ENCODE results near the gene RCN2. TPM values are rescaled to one million over a fixed set of nuclear protein-coding genes. Genes with fewer than 3 reads are reported as not detected.

Gene RCN2
- total RNA-seq, 1 experiment from 2014 or later: 46.1 TPM

DNA sequence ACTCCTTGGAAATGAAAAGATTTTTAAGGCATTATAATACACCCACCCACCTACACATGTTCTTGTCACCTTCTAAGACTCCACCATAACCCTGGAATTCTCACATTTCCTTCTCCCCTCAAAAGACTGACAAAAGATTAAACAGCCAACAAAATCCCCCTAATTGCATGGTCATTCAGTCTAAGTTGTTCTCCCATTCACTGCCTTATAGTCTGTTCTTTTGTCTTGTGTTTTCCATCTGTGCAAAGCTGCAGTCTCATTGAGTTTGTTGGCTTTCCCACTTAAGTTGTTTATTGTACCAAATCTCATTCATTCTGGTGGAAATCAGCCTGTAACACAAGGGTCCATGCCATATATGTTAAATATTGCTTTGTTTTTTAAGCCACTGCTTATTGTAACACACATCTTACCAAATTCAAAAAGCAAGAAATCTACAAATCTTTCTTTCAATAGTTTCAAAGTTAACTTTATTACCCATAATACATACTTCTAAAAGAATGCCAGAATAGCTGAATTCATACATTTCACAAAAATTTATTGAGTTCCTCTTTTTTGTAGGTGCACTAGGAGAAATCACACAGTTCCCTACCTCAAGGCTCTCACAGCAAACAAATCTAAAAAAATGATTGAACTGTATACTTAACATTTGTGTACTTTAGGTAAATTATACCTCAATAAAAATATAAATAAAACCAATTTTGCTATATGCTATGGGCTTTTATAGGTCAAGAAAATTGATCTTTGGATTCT, 2.4 kb upstream of the RCN2 start:
- Histone ChIP-seq H3F3A (ENCODE audit: insufficient read depth, low read depth) (no peaks in the 10 kb centered on the region), H2AFZ (no peak overlapping the region), H3K27ac (no peak overlapping the region), H3K27me3 (ENCODE audit: insufficient read depth, low read depth) (no peaks in the 10 kb centered on the region), H3K79me2 (ENCODE audit: low read depth) (peaks cover 12% of the 10 kb centered on the region), H3K4me3 (no peak overlapping the region), H3K9me3 (ENCODE audit: insufficient read depth, low read depth) (no peaks in the 10 kb centered on the region), H3K36me3 (ENCODE audit: low read depth) (no peaks in the 10 kb centered on the region), H3K4me2 (no peak overlapping the region), H3K4me1 (replicated peaks; ENCODE audit: insufficient read depth) (peaks cover 18% of the 10 kb centered on the region), H4K20me1 (ENCODE audit: insufficient read depth) (no peaks in the 10 kb centered on the region), H3K9me2 (ENCODE audit: insufficient read depth) (no peaks in the 10 kb centered on the region; the same call in 1 of the 2 replicates)
- intact Hi-C loops (cut with micrococcal nuclease; ENCODE audit: unreplicated experiment): no loop called here
- TF ChIP-seq, protein P1, sequence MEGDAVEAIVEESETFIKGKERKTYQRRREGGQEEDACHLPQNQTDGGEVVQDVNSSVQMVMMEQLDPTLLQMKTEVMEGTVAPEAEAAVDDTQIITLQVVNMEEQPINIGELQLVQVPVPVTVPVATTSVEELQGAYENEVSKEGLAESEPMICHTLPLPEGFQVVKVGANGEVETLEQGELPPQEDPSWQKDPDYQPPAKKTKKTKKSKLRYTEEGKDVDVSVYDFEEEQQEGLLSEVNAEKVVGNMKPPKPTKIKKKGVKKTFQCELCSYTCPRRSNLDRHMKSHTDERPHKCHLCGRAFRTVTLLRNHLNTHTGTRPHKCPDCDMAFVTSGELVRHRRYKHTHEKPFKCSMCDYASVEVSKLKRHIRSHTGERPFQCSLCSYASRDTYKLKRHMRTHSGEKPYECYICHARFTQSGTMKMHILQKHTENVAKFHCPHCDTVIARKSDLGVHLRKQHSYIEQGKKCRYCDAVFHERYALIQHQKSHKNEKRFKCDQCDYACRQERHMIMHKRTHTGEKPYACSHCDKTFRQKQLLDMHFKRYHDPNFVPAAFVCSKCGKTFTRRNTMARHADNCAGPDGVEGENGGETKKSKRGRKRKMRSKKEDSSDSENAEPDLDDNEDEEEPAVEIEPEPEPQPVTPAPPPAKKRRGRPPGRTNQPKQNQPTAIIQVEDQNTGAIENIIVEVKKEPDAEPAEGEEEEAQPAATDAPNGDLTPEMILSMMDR (conservative IDR thresholded peaks at IDR 0.05): no peak
- TF ChIP-seq EZH2 (IDR thresholded peaks at IDR 0.05; ENCODE audit: low read depth): no peak
- DNase-seq: no peak
- BruUV-seq (replicated peaks): no TSS peak
- ChIA-PET CTCF (no interaction called here), POLR2A (ENCODE audit: unreplicated experiment) (no interaction called here)

DNA sequence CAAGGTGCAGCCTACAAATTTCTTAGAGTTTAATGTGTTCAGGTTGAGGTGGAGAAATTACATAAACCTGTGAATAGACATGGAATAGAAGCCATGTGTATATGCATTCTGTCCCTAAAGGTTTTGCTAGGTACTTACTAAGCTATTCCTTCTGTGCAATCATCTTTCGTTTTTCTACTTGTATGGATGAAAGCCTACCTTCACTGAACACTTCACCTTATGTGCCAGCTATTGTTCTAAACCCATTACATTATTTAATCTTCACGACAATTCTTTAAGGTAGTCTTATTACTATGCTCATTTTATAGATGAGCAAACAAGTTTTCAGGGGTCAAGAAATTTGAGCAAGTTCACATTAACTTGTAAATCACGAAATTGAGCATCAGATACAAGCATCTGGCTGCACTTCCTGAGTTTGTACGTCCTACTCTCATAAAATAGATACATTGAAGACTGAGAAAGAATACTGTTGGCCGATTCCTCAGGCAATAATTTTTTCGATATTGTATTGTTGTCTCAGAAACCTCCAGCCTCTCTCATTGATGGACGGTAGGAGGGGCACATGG, 635 bp upstream of the RCN2 start:
- H3K9me2 ChIP-seq (ENCODE audit: insufficient read depth): no peaks in the 10 kb centered on the region; the same call in 1 of the 2 replicates
- no peaks in the 10 kb centered on the region for H3K36me3 ChIP-seq (ENCODE audit: low read depth)
- ChIA-PET CTCF (no interaction called here), POLR2A (ENCODE audit: unreplicated experiment) (interaction anchor here (0.6 to 0.7 kb wide), 4 partner anchors 30 to 588 kb away, joined by 3 to 4 read pairs (median 4); no protein-coding TSS in a partner anchor)
- H2AFZ ChIP-seq: peak overlapping the region; percentile 99
- TSS peak; percentile 97 for BruUV-seq (replicated peaks)
- H3K27ac ChIP-seq: no peak overlapping the region
- H3K4me2 ChIP-seq: peak overlapping the region; percentile 94
- no peaks in the 10 kb centered on the region for H3K27me3 ChIP-seq (ENCODE audit: insufficient read depth, low read depth)
- H3K4me1 ChIP-seq (replicated peaks; ENCODE audit: insufficient read depth): peaks cover 18% of the 10 kb centered on the region
- peak overlapping the region; percentile 62 for H3K4me3 ChIP-seq
- intact Hi-C loops (cut with micrococcal nuclease; ENCODE audit: unreplicated experiment): no loop called here
- TF ChIP-seq EZH2 (IDR thresholded peaks at IDR 0.05; ENCODE audit: low read depth): no peak
- TF ChIP-seq, protein P1 (conservative IDR thresholded peaks at IDR 0.05): no peak
- H4K20me1 ChIP-seq (ENCODE audit: insufficient read depth): no peaks in the 10 kb centered on the region
- no peaks in the 10 kb centered on the region for H3F3A ChIP-seq (ENCODE audit: insufficient read depth, low read depth)
- H3K79me2 ChIP-seq (ENCODE audit: low read depth): peaks cover 12% of the 10 kb centered on the region
- DNase-seq: peak in 1 of 2 experiments; percentile 36
- no peaks in the 10 kb centered on the region for H3K9me3 ChIP-seq (ENCODE audit: insufficient read depth, low read depth)

DNA sequence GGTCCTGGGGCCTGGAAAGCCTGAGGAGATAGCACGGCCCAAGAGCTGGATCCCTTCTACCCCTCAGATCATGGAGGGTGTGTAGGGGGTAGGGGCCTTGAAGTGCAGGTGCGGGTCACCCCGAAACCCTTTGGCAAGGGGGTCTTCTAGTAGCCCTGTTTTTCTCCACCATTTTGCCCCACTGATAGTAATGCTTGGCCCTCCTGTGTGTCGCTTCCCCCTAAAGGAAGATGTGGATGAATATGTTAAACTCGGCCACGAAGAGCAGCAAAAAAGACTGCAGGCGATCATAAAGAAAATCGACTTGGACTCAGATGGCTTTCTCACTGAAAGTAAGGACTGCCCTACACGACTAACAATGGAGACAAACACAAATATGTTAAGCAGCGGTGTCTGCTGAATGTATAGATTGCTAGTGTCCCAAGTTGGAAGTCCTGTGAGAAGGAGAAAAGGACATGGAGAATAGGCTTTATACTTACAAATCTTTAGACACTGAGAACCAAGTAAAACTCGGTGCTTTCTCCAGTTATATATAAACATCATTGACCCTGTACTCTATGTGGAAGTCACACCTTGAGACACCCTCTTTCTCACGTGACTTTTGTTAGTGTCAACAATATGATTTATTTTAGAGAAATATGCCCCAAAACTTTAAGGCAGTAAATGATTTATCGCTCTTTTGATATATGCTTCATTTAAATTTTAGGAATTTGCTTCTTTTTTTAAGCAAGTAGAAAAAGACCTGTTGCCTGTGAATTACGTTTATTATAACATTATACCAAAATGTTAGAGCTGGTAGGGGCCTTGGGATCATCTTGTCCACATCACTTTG, 802 bp downstream of the RCN2 start:
- CTCF ChIA-PET: interaction anchor here (0.6 kb wide), 1 partner anchor 1367 kb away, joined by 3 read pairs; no protein-coding TSS in a partner anchor
- POLR2A ChIA-PET (ENCODE audit: unreplicated experiment): no interaction called here
- H3K27me3 ChIP-seq (ENCODE audit: insufficient read depth, low read depth): no peaks in the 10 kb centered on the region
- H3F3A ChIP-seq (ENCODE audit: insufficient read depth, low read depth): no peaks in the 10 kb centered on the region; the same call in 1 of the 2 replicates
- H3K4me2 ChIP-seq: peak overlapping the region; percentile 82
- H3K36me3 ChIP-seq (ENCODE audit: low read depth): peaks cover 8% of the 10 kb centered on the region; the same call in 1 of the 2 replicates
- no peaks in the 10 kb centered on the region for H4K20me1 ChIP-seq (ENCODE audit: insufficient read depth)
- H3K4me1 ChIP-seq (replicated peaks; ENCODE audit: insufficient read depth): peaks cover 18% of the 10 kb centered on the region
- H3K9me3 ChIP-seq (ENCODE audit: insufficient read depth, low read depth): no peaks in the 10 kb centered on the region
- TF ChIP-seq EZH2 (IDR thresholded peaks at IDR 0.05; ENCODE audit: low read depth): no peak
- TF ChIP-seq, protein P1 (conservative IDR thresholded peaks at IDR 0.05): no peak
- DNase-seq: no peak
- H3K27ac ChIP-seq: no peak overlapping the region
- intact Hi-C loops (cut with micrococcal nuclease; ENCODE audit: unreplicated experiment): no loop called here
- peaks cover 12% of the 10 kb centered on the region for H3K79me2 ChIP-seq (ENCODE audit: low read depth)
- peak overlapping the region; percentile 62 for H3K4me3 ChIP-seq
- peak overlapping the region; percentile 90 for H2AFZ ChIP-seq
- no peaks in the 10 kb centered on the region; the same call in 1 of the 2 replicates for H3K9me2 ChIP-seq (ENCODE audit: insufficient read depth)
- BruUV-seq (replicated peaks): TSS peak; percentile 34
